Activated naive CD4-positive, alpha-beta T cell treated with anti-CD3 and anti-CD28 coated beads, Interleukin-2, amount 50 U/mL, for 72 hours (primary cell): ENCODE measurements around the gene TEAD4. TPM values are rescaled to one million over a fixed set of nuclear protein-coding genes. Genes with fewer than 3 reads are reported as not detected.

Source experiments
- ATAC-seq, 2 donors: fragments of 150-1000 bp; cut with Tn5 transposase; 2 replicates each; pipeline ENCODE4 v1.10.0; 2021; ENCODE audit warnings: mild to moderate bottlenecking in 2 of 2, moderate library complexity in 2 of 2
- DNase-seq, 2 donors: peaks; one replicate each; pipeline ENCODE4 v3.0.0; 2021 to 2022; ENCODE audit warnings: low spot score in 2 of 2
- H3K27ac Mint-ChIP-seq, 2 donors: one replicate each; pipeline ENCODE4 v1.8.0; 2022; ENCODE audit warnings: mild to moderate bottlenecking in 2 of 2, mixed read lengths in 2 of 2
- H3K36me3 Mint-ChIP-seq, 2 donors: one replicate each; pipeline ENCODE4 v1.8.0; 2022; ENCODE audit warnings: mixed read lengths in 2 of 2
- H3K9me3 Mint-ChIP-seq, 2 donors: one replicate each; pipeline ENCODE4 v1.8.0; 2022; ENCODE audit warnings: mixed read lengths in 2 of 2
- total RNA-seq, 2 donors: library from RNA; stranded (reverse); gene quantifications; one replicate each; pipeline ENCODE4 v1.2.3, GENCODE V29; 2022

TEAD4 gene
- total RNA-seq, 2 donors from 2014 or later: 0.32 to 8.3 TPM

GRCh38 chr12:2982361-2982760 is 23.2 kb downstream of the TEAD4 start:
- no peak for ATAC-seq
- Mint-ChIP-seq H3K36me3 (no peaks in the 10 kb centered on the region), H3K27ac (no peak overlapping the region), H3K9me3 (no peaks in the 10 kb centered on the region)
- no peak for DNase-seq

- Mint-ChIP-seq H3K27ac (no peak overlapping the region), H3K36me3 (no peaks in the 10 kb centered on the region), H3K9me3 (no peaks in the 10 kb centered on the region)
- ATAC-seq (no peak), DNase-seq (no peak)
These were observed 25.1 kb downstream of the TEAD4 start for GRCh38 chr12:2984249-2984648.

- peaks cover 2% of the 10 kb centered on the region in 2 donors for H3K9me3 Mint-ChIP-seq
- no peak for DNase-seq
- ATAC-seq: no peak
- no peak overlapping the region for H3K27ac Mint-ChIP-seq
- H3K36me3 Mint-ChIP-seq: no peaks in the 10 kb centered on the region
These were observed 25.5 kb downstream of the TEAD4 start for GRCh38 chr12:2984698-2985097.

- ATAC-seq: no peak
- Mint-ChIP-seq H3K36me3 (no peaks in the 10 kb centered on the region), H3K9me3 (peaks cover 5 to 6% of the 10 kb centered on the region in 2 donors), H3K27ac (no peak overlapping the region)
- DNase-seq: no peak
These were observed 27.7 kb downstream of the TEAD4 start for GRCh38 chr12:2986876-2987275.

GRCh38 chr12:2988494-2988893 is 29.3 kb downstream of the TEAD4 start:
- DNase-seq: no peak
- no peak for ATAC-seq
- Mint-ChIP-seq H3K27ac (no peak overlapping the region), H3K36me3 (no peaks in the 10 kb centered on the region), H3K9me3 (peaks cover 5 to 6% of the 10 kb centered on the region in 2 donors)

- Mint-ChIP-seq H3K9me3 (peaks cover 5 to 6% of the 10 kb centered on the region in 2 donors), H3K27ac (no peak overlapping the region), H3K36me3 (no peaks in the 10 kb centered on the region)
- ATAC-seq (no peak), DNase-seq (no peak)
These were observed 33.5 kb downstream of the TEAD4 start for GRCh38 chr12:2992724-2993123.

GRCh38 chr12:2997989-2998670 is 38.9 kb downstream of the TEAD4 start:
- DNase-seq: no peak
- no peaks in the 10 kb centered on the region for H3K9me3 Mint-ChIP-seq
- H3K36me3 Mint-ChIP-seq: no peaks in the 10 kb centered on the region
- no peak for ATAC-seq
- H3K27ac Mint-ChIP-seq: no peak overlapping the region

- ATAC-seq (no peak), DNase-seq (no peak)
- Mint-ChIP-seq H3K9me3 (no peaks in the 10 kb centered on the region), H3K36me3 (no peaks in the 10 kb centered on the region), H3K27ac (no peak overlapping the region)
These were observed 39.6 kb downstream of the TEAD4 start for GRCh38 chr12:2998789-2999264.

- H3K27ac Mint-ChIP-seq: no peak overlapping the region
- DNase-seq (no peak), ATAC-seq (no peak)
- H3K36me3 Mint-ChIP-seq: no peaks in the 10 kb centered on the region
- H3K9me3 Mint-ChIP-seq: no peaks in the 10 kb centered on the region
These were observed 40.2 kb downstream of the TEAD4 start for GRCh38 chr12:2999265-2999841.

GRCh38 chr12:3000548-3001275 is 41.5 kb downstream of the TEAD4 start:
- ATAC-seq (no peak), DNase-seq (no peak)
- Mint-ChIP-seq H3K9me3 (no peaks in the 10 kb centered on the region), H3K36me3 (no peaks in the 10 kb centered on the region), H3K27ac (peak overlapping the region in 1 of 2 donors; percentile 26)

GRCh38 chr12:3002646-3003045 is 43.4 kb downstream of the TEAD4 start:
- no peaks in the 10 kb centered on the region for H3K36me3 Mint-ChIP-seq
- H3K9me3 Mint-ChIP-seq: no peaks in the 10 kb centered on the region
- DNase-seq: no peak
- no peak overlapping the region for H3K27ac Mint-ChIP-seq
- no peak for ATAC-seq

- DNase-seq: no peak
- no peak for ATAC-seq
- Mint-ChIP-seq H3K9me3 (no peaks in the 10 kb centered on the region), H3K27ac (no peak overlapping the region), H3K36me3 (no peaks in the 10 kb centered on the region)
These were observed 44.3 kb downstream of the TEAD4 start for GRCh38 chr12:3003357-3003992.

GRCh38 chr12:3004655-3005565 is 45.7 kb downstream of the TEAD4 start:
- no peaks in the 10 kb centered on the region for H3K9me3 Mint-ChIP-seq
- ATAC-seq (no peak), DNase-seq (no peak)
- H3K36me3 Mint-ChIP-seq: no peaks in the 10 kb centered on the region
- no peak overlapping the region for H3K27ac Mint-ChIP-seq

- no peak overlapping the region for H3K27ac Mint-ChIP-seq
- H3K9me3 Mint-ChIP-seq: no peaks in the 10 kb centered on the region
- no peaks in the 10 kb centered on the region for H3K36me3 Mint-ChIP-seq
- DNase-seq: no peak
- no peak for ATAC-seq
These were observed 46.5 kb downstream of the TEAD4 start for GRCh38 chr12:3005736-3006135.

- Mint-ChIP-seq H3K27ac (no peak overlapping the region), H3K9me3 (no peaks in the 10 kb centered on the region), H3K36me3 (no peaks in the 10 kb centered on the region)
- no peak for DNase-seq
- ATAC-seq: no peak
These were observed 50.6 kb downstream of the TEAD4 start for GRCh38 chr12:3009780-3010179.

- Mint-ChIP-seq H3K9me3 (no peaks in the 10 kb centered on the region), H3K36me3 (no peaks in the 10 kb centered on the region), H3K27ac (no peak overlapping the region)
- DNase-seq (no peak), ATAC-seq (no peak)
These were observed 51.2 kb downstream of the TEAD4 start for GRCh38 chr12:3010214-3010930.
